PC-3 (cell line): ENCODE results near the gene ZNF155.

ENCODE experiments used
- EZH2phosphoT487 ChIP-seq: fragments of 300-600 bp; sonication (generic); IDR thresholded peaks from 2 replicates; pipeline ENCODE4 v1.6.1; 2018; ENCODE audit warnings: mild to moderate bottlenecking, antibody characterized with exemption, low read length, borderline replicate concordance
- TF ChIP-seq, protein P1 (sequence below): fragments of 300-600 bp; sonication (generic); conservative IDR thresholded peaks from 2 replicates; pipeline ENCODE4 v1.5.1; 2017; ENCODE audit warnings: antibody characterized with exemption, low read depth, mild to moderate bottlenecking, low read length

DNA sequence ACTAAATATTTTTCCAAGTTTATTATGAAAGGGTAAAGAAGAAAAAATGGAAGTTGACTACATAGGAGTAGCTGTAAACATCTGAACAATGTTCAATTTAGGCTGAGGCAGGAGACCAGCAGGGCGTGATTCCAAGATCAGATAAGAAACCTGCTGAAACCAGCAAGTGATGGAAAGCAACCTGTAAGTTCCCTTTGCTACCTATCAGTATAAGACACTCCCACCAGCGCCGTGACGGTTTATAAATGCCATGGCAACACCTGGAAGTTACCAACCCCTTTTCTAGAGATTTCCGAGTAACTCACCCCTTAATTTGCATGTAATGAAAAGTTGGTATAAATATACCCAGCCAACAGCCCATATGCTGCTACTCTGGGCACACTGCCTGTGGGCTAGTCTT, 47.8 kb upstream of the ZNF155 start:
- TF ChIP-seq, protein P1, sequence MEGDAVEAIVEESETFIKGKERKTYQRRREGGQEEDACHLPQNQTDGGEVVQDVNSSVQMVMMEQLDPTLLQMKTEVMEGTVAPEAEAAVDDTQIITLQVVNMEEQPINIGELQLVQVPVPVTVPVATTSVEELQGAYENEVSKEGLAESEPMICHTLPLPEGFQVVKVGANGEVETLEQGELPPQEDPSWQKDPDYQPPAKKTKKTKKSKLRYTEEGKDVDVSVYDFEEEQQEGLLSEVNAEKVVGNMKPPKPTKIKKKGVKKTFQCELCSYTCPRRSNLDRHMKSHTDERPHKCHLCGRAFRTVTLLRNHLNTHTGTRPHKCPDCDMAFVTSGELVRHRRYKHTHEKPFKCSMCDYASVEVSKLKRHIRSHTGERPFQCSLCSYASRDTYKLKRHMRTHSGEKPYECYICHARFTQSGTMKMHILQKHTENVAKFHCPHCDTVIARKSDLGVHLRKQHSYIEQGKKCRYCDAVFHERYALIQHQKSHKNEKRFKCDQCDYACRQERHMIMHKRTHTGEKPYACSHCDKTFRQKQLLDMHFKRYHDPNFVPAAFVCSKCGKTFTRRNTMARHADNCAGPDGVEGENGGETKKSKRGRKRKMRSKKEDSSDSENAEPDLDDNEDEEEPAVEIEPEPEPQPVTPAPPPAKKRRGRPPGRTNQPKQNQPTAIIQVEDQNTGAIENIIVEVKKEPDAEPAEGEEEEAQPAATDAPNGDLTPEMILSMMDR, result no peak
- no peak for TF ChIP-seq EZH2phosphoT487
